ENCODE data around the gene ARMS2.

ARMS2 gene

DNA sequence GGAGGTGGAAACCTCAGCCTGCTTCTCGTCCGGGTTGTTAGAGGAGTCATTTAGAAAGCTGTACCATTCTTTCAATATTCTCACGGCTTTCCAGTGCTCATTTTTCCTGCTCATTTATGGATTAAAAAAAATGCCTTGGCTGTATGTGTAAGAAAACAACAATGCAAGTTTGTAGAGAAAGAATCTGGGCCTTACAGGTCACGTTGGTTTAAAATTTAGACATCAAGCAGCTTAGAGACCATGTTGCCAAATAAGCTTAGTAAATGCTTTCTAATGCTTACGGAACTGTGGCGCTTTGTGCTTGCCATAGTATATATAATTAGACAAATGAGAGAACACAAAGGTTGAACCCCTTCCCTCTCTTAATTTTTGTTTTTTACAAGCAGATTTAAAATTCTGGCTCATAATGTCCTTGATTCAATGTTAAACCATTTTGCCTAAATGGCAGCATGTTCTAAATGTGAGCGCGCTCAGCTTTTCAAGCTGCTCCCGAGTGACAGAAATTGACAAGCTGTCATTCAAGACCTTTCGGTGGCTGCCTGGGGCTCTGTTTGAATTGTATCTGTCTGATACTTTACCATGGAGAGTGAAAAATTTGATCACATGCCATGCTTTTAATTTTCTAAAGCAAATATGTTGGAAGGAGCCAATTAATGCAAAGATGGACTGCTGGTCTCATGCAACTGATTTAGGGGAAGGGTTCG lies 1.1 kb downstream of the ARMS2 start:
- no peak for DNase-seq

DNA sequence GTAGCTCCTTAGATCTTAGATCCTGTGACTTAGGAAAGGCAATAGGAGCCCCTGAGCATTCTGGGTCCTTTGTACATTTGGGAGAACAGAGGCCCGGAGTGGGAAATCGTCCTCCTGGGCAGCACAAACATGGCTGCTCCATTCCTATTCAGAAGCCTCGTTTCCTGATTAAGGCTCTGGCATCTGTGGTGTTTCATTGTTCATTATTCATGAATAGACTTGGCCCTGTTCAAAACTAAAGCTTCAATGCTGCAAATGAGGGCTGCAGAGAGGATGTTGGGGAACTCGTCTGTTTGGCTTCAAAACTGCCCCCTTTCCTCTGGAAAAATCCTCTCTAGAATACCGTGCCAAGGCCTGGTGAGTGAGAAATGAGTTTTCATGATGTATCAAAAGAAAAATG lies 3.5 kb downstream of the ARMS2 start:
- no peak for DNase-seq

- DNase-seq = no peak
Measured at GRCh38 chr10:122458693-122459092, 4.2 kb downstream of the ARMS2 start.

DNA sequence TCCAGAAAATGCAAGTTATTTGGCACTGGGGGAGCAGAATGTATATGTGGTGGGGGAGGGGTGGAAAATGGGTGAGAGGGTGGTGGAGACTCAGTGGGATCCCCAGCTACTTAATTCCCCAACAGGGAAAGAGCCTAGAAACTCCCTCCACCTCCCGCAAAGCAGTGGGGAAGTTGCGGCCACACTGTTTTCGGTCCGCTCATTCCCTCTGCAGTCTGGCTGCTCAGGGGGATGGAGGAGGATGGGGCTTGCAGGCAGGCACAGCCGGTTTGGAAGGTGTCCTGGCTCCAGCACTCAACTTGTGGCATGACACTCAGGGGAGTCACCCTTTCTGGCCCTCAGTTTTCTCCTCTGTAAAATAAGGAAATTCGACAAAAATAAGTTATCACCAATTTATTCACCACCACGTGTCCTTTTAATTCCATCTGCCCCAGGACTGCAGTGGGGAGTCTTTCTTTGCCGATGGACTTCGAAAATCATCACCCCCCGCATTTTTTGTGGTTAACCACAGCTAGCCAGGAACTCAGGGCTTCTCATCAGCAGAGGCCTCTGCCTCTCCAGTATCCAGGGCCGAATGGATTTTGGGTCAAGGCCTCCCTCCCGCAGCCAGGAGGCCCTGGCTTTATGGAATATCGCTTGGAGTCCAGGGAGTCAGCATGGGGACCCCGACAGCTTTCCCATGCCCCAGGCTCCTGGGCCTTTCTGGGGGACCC lies 5.3 kb downstream of the ARMS2 start:
- DNase-seq = peak; percentile 70

- no peak for DNase-seq
Measured at GRCh38 chr10:122460891-122461293, 6.4 kb downstream of the ARMS2 start.

- DNase-seq = peak; percentile 60
Measured at GRCh38 chr10:122461367-122461728, 6.9 kb downstream of the ARMS2 start, which contains the start of gene HTRA1. Gene HTRA1 (plus strand): TSS chr10:122461553. CDS start chr10:122461653, 100 bp downstream.

GRCh38 chr10:122461729-122462532 lies 7.5 kb downstream of the ARMS2 start:
- DNase-seq = no peak

- DNase-seq = peak; percentile 39
Measured at GRCh38 chr10:122462533-122463465, 8.3 kb downstream of the ARMS2 start.

- DNase-seq = no peak
Measured at GRCh38 chr10:122463466-122464249, 9.2 kb downstream of the ARMS2 start.

DNA sequence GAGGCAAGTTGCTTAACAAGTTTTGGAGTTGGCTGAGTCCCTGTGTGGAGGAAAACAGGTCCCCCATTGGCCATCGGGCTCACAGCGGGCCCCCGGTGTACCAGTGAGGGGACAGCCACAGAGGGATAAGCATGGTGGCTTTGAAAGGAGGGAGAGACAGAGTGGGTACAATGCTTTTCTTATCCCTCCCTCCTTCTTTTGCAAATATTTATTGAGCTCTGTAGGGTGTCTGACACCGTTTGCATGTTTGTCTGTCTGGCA lies 9.7 kb downstream of the ARMS2 start:
- DNase-seq = no peak

DNA sequence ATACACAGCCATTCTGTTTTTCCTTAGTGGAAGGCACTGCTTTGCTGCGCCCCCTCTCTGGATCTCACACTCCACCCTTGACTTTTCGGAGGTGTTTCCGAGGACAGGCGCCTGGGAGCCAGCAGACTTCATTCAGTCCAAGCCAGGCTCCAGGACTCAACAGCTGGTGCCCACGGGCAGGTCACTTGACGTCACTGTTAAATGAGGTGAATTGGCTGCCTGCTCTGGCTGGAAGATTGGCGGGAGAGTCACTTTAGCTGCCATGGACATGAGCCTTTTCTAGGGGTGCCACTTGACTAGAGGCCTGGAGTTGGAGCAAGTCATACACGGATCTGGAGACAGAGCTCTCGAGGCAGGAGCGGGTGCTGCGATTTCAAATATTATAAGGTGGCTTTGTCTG lies 10.1 kb downstream of the ARMS2 start:
- DNase-seq = no peak

GRCh38 chr10:122465401-122466040 lies 11.1 kb downstream of the ARMS2 start:
- DNase-seq = no peak

GRCh38 chr10:122466951-122467381 lies 12.5 kb downstream of the ARMS2 start:
- DNase-seq = no peak

DNA sequence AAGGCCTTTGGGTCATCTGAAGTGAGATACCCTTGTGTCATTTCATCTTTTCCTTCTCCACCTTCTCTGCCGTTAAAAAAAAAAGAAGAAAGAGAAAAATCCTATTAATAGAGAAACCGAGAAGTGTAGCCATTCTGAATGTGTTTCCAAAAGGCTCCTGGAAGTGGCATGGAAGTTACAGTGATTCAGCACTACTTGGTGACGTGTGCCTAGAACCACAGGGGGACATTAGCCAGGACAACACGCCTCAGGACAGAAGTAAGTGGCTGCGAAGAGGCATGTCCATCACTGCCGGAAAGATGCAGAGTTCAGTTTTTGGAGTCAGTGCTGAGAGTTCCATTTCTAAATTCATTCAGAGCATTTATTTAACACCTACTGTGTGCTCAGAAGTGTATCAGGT lies 13.2 kb downstream of the ARMS2 start:
- no peak for DNase-seq

GRCh38 chr10:122468307-122468925 lies 14.0 kb downstream of the ARMS2 start:
- no peak for DNase-seq

- peak; percentile 99 for DNase-seq
Measured at GRCh38 chr10:122468926-122469781, 14.7 kb downstream of the ARMS2 start.

DNA sequence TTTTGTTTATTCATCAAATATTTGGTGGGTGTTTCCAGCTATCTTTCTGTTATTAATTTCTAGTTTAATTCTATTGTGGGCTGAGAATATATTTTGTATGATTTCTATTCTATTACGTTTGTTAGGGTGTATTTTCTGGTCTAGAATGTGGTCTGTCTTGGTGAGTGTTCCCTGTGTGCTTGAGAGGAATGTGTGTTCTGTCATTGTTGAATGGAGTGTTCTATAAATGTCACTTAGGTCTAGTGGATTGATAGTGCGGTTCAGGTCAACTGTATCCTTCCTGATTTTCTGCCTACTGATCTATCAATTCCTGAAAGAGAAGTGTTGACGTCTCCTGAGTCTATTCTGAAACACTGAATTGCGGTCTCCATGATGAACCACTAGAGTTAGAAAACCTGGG lies 15.4 kb downstream of the ARMS2 start:
- DNase-seq = no peak

- DNase-seq = peak; percentile 71
Measured at GRCh38 chr10:122471531-122472177, 17.2 kb downstream of the ARMS2 start.

- no peak for DNase-seq
Measured at GRCh38 chr10:122473116-122473515, 18.7 kb downstream of the ARMS2 start.
